ENCODE results near the gene SLC7A14. TPM values are rescaled to one million over a fixed set of nuclear protein-coding genes. Genes with fewer than 3 reads are reported as not detected.

The SLC7A14 gene
- total RNA-seq, 1 experiment from 2014 or later: 0.12 TPM

GRCh38 chr3:170536712-170537111 lies 49.2 kb downstream of the SLC7A14 start:
- DNase-seq (ENCODE audit: low read depth): no peak

GRCh38 chr3:170534227-170534626 lies 51.6 kb downstream of the SLC7A14 start:
- no peak for DNase-seq (ENCODE audit: low read depth)

GRCh38 chr3:170532573-170532972 lies 53.3 kb downstream of the SLC7A14 start:
- DNase-seq (ENCODE audit: low read depth): no peak

- peak; percentile 84 for DNase-seq (ENCODE audit: low read depth)
Observed at GRCh38 chr3:170531657-170532335, 54.1 kb downstream of the SLC7A14 start.

- no peak for DNase-seq (ENCODE audit: low read depth)
Observed at GRCh38 chr3:170531054-170531453, 54.8 kb downstream of the SLC7A14 start.

- DNase-seq (ENCODE audit: low read depth): no peak
Observed at GRCh38 chr3:170529912-170530311, 56.0 kb downstream of the SLC7A14 start.

- no peak for DNase-seq (ENCODE audit: low read depth)
Observed at GRCh38 chr3:170529346-170529745, 56.5 kb downstream of the SLC7A14 start.

- DNase-seq (ENCODE audit: low read depth): no peak
Observed at GRCh38 chr3:170528726-170529125, 57.1 kb downstream of the SLC7A14 start.

GRCh38 chr3:170524073-170524472 lies 61.8 kb downstream of the SLC7A14 start:
- no peak for DNase-seq (ENCODE audit: low read depth)

- DNase-seq (ENCODE audit: low read depth): peak; percentile 53
Observed at GRCh38 chr3:170523248-170523647, 62.6 kb downstream of the SLC7A14 start.

GRCh38 chr3:170522201-170522600 lies 63.7 kb downstream of the SLC7A14 start:
- DNase-seq (ENCODE audit: low read depth): no peak

- no peak for DNase-seq (ENCODE audit: low read depth)
Observed at GRCh38 chr3:170520996-170521395, 64.9 kb downstream of the SLC7A14 start.

- DNase-seq (ENCODE audit: low read depth): peak; percentile 22
Observed at GRCh38 chr3:170517242-170517945, 68.5 kb downstream of the SLC7A14 start.

GRCh38 chr3:170513642-170514041 lies 72.2 kb downstream of the SLC7A14 start:
- no peak for DNase-seq (ENCODE audit: low read depth)

- DNase-seq (ENCODE audit: low read depth): no peak
Observed at GRCh38 chr3:170511371-170511770, 74.5 kb downstream of the SLC7A14 start.

- no peak for DNase-seq (ENCODE audit: low read depth)
Observed at GRCh38 chr3:170508839-170509238, 77.0 kb downstream of the SLC7A14 start.

GRCh38 chr3:170508291-170508690 lies 77.6 kb downstream of the SLC7A14 start:
- DNase-seq (ENCODE audit: low read depth): no peak

GRCh38 chr3:170507063-170507462 lies 78.8 kb downstream of the SLC7A14 start:
- no peak for DNase-seq (ENCODE audit: low read depth)

- DNase-seq (ENCODE audit: low read depth): peak; percentile 70
Observed at GRCh38 chr3:170506556-170506955, 79.3 kb downstream of the SLC7A14 start.

GRCh38 chr3:170502297-170502696 lies 83.6 kb downstream of the SLC7A14 start:
- no peak for DNase-seq (ENCODE audit: low read depth)

GRCh38 chr3:170500995-170501394 lies 84.9 kb downstream of the SLC7A14 start:
- DNase-seq (ENCODE audit: low read depth): no peak

- no peak for DNase-seq (ENCODE audit: low read depth)
Observed at GRCh38 chr3:170500462-170500861, 85.4 kb downstream of the SLC7A14 start.

- DNase-seq (ENCODE audit: low read depth): peak; percentile 84
Observed at GRCh38 chr3:170499562-170500156, 86.2 kb downstream of the SLC7A14 start.
